ENCODE results near the gene LRRC3C.

DNA sequence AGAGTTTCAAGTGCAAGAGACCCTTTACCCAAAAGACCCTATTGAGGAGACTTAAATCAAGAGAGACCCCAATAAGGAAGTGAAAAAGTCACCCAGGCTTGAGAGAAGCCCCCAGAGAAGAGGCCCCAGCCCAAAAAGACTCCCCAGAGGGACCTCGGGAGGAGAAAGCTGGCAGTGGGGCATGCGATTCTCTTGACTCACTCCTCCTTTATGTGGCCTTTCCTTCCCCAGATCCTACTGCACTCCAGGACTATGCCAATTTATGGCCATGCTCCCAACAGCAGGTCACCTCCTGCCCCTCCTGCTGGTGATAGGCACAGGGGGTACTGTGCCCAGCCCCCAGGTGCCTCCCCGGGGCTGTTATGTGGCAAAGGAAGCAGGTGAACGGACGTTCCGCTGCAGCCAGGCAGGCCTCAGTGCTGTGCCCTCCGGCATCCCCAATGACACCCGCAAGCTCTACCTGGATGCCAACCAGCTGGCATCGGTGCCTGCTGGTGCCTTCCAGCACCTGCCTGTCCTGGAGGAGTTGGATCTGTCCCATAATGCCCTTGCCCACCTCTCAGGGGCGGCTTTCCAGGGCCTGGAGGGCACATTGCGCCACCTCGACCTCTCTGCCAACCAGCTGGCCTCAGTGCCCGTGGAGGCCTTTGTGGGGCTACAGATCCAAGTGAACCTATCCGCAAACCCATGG, 16.3 kb downstream of the LRRC3C start:
- TF ChIP-seq, protein P1, sequence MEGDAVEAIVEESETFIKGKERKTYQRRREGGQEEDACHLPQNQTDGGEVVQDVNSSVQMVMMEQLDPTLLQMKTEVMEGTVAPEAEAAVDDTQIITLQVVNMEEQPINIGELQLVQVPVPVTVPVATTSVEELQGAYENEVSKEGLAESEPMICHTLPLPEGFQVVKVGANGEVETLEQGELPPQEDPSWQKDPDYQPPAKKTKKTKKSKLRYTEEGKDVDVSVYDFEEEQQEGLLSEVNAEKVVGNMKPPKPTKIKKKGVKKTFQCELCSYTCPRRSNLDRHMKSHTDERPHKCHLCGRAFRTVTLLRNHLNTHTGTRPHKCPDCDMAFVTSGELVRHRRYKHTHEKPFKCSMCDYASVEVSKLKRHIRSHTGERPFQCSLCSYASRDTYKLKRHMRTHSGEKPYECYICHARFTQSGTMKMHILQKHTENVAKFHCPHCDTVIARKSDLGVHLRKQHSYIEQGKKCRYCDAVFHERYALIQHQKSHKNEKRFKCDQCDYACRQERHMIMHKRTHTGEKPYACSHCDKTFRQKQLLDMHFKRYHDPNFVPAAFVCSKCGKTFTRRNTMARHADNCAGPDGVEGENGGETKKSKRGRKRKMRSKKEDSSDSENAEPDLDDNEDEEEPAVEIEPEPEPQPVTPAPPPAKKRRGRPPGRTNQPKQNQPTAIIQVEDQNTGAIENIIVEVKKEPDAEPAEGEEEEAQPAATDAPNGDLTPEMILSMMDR (IDR thresholded peaks at IDR 0.05) = no peak
- no peak for TF ChIP-seq POLR2A (IDR thresholded peaks at IDR 0.05)

Data from vagina (tissue), 2 donors.